Activated naive CD8-positive, alpha-beta T cell treated with anti-CD3 and anti-CD28 coated beads, Interleukin-2, amount 50 U/mL, for 24 hours (primary cell): Measurements from ENCODE around the gene NDUFB1.

Experiments
- ATAC-seq: fragments of 150-1000 bp; cut with Tn5 transposase; one replicate; pipeline ENCODE4 v1.10.0; 2021
- DNase-seq: peaks from one replicate; pipeline ENCODE4 v3.0.0; 2021
- H3K27ac Mint-ChIP-seq: one replicate; pipeline ENCODE4 v1.8.0; 2021; ENCODE audit warnings: mild to moderate bottlenecking, mixed read lengths
- H3K27me3 Mint-ChIP-seq: one replicate; pipeline ENCODE4 v1.8.0; 2021; ENCODE audit warnings: mixed read lengths
- H3K36me3 Mint-ChIP-seq: one replicate; pipeline ENCODE4 v1.8.0; 2021; ENCODE audit warnings: low read depth, mixed read lengths
- H3K4me1 Mint-ChIP-seq: one replicate; pipeline ENCODE4 v1.8.0; 2021; ENCODE audit warnings: mixed read lengths
- H3K4me3 Mint-ChIP-seq: one replicate; pipeline ENCODE4 v1.8.0; 2021; ENCODE audit warnings: mild to moderate bottlenecking, moderate library complexity, mixed read lengths
- H3K9me3 Mint-ChIP-seq: one replicate; pipeline ENCODE4 v1.8.0; 2021; ENCODE audit warnings: mixed read lengths

The NDUFB1 gene

DNA sequence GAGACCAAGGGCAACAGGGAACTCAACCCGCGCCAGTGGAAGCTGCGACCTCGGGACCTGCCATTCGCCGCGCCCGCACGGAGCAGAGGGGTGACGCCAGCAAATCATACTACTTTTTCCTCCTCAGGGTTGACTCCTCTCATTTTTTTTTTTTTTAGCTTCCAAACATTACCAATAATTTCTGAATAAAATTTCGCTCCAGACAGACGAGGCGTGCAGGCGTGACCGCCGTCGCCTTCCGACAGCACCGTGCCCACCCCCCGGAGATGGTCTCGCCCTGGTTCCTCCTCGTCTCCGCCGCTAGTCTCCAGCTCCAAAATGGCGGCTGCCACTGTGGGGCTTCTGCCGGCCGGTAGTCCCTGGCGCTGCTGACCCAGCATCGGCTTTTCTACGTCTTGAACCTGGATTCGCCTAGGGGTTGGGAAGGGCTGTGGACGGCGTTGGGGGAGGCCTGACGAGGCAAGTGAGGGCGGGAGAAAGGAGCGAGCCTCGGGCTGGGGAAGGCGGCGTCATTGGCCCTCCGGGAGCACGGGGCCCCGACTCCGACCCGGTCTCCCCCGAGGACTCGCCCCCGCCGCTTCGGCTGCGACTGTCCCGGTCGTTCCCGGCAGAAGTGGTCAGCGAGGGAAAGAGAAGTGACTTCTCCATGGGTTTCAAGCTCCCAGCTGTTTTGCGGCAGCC, at the start of gene NDUFB1, which contains the start of gene CPSF2:
Gene NDUFB1 (minus strand): TSS at position 37 of the 681 bp plus-strand sequence. CDS start 4,069 bp downstream, outside the sequence.
Gene CPSF2 (plus strand): TSS at position 300 of the 681 bp plus-strand sequence. CDS start 9,016 bp downstream, outside the sequence.
- peaks cover 29% of the 10 kb centered on the region for H3K36me3 Mint-ChIP-seq
- DNase-seq = peak; percentile 91
- H3K9me3 Mint-ChIP-seq = no peaks in the 10 kb centered on the region
- H3K27ac Mint-ChIP-seq = peak within 1 kb of the TSS; percentile 98
- H3K4me1 Mint-ChIP-seq = peaks cover 43% of the 10 kb centered on the region
- peak within 1 kb of the TSS; percentile 93 for H3K4me3 Mint-ChIP-seq
- ATAC-seq = peak; percentile 89
- H3K27me3 Mint-ChIP-seq = no peaks in the 10 kb centered on the region

DNA sequence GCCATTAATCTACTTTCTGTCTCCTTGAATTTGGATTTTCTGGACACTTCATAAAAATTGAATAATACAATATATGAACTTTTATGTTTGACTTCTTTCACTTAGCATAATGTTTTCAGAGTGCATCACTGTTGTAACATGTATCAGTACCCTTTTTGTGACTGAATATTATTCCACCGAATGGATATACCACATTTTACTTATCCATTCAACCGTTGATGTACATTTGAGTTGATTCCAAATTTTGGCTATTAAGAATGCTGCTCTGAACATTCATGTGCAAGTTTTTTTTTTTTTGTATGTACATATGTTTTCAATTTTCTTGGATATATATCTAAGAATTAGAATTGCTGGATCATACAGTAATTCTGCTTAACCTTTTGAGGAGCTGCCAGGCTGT, 43.5 kb upstream of the NDUFB1 start:
- Mint-ChIP-seq H3K4me3 (no peak overlapping the region), H3K27me3 (no peaks in the 10 kb centered on the region), H3K27ac (no peak overlapping the region), H3K4me1 (no peaks in the 10 kb centered on the region), H3K36me3 (peaks cover 65% of the 10 kb centered on the region), H3K9me3 (peaks cover 18% of the 10 kb centered on the region)
- ATAC-seq (no peak), DNase-seq (no peak)

DNA sequence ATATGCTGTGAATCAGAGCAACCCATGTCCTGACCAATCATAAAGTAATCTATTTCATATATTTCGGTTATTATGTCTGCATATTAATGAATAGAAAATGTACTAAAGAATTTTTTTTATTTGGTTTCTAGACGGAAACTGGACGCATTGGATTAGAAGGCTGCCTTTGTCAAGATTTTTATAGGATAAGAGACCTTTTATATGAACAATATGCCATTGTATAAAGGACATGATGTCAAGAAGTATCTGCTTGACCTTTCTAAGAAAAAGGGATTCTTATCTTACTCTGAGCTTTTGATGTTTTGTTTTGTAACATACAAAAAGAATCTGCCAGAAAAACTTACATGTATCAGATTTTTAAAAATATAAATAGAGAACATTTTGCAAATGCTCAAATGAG, 40.0 kb upstream of the NDUFB1 start:
- Mint-ChIP-seq H3K4me1 (peaks cover 6% of the 10 kb centered on the region), H3K27me3 (no peaks in the 10 kb centered on the region), H3K9me3 (peaks cover 18% of the 10 kb centered on the region), H3K36me3 (peaks cover 70% of the 10 kb centered on the region), H3K27ac (no peak overlapping the region), H3K4me3 (no peak overlapping the region)
- ATAC-seq (no peak), DNase-seq (no peak)

DNA sequence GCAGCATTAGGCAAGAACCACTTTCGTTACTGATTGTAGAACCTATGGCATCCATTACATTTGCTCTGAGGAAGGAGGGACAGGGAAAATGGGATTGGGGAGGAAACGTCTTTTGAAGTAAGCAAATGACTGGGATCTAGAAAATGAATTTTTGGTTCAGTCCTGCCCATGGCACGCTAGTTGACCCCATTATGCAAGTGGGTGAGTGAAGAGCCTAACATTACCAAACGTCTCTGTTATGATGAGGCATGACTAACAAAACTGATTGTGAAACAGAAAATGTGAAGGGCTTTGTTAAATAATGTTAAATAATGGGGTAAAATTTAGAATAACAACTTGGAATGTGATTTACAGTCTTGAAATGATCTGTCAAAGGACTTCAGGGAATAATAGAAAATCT, 39.1 kb upstream of the NDUFB1 start:
- H3K9me3 Mint-ChIP-seq = peaks cover 18% of the 10 kb centered on the region
- no peaks in the 10 kb centered on the region for H3K27me3 Mint-ChIP-seq
- peaks cover 73% of the 10 kb centered on the region for H3K36me3 Mint-ChIP-seq
- H3K4me1 Mint-ChIP-seq = peaks cover 6% of the 10 kb centered on the region
- DNase-seq = no peak
- H3K4me3 Mint-ChIP-seq = no peak overlapping the region
- no peak for ATAC-seq
- H3K27ac Mint-ChIP-seq = peak overlapping the region; percentile 15

DNA sequence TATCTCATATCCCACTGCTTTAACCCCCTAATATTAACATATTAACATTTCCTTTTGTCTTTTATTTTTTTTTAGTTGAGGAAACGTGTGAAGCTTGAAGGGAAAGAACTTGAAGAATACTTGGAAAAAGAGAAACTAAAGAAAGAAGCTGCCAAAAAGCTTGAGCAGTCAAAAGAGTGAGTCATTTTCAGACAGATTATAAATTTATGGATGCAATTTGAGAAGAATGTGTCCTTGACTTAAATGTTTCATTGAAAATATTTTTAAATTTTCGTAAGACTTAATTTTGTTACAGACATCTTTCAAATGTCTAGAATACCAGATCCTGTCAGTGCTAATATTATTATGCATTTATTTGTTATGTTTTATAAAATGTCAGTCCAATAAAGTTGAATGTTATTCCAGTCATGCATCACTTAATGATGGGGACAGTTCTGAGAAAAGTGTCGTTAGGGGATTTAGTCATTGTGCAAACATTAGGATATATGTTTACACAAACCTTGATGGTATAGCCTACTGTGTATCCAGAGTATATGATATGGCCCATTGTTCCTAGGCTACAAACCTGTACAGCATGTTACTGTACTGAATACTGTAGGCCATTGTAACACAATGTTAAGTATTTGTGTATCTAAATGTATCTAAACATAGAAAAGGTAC, 32.9 kb upstream of the NDUFB1 start:
- Mint-ChIP-seq H3K9me3 (no peaks in the 10 kb centered on the region), H3K4me1 (peaks cover 6% of the 10 kb centered on the region), H3K36me3 (peaks cover 59% of the 10 kb centered on the region), H3K4me3 (no peak overlapping the region), H3K27me3 (no peaks in the 10 kb centered on the region), H3K27ac (no peak overlapping the region)
- ATAC-seq (no peak), DNase-seq (no peak)

DNA sequence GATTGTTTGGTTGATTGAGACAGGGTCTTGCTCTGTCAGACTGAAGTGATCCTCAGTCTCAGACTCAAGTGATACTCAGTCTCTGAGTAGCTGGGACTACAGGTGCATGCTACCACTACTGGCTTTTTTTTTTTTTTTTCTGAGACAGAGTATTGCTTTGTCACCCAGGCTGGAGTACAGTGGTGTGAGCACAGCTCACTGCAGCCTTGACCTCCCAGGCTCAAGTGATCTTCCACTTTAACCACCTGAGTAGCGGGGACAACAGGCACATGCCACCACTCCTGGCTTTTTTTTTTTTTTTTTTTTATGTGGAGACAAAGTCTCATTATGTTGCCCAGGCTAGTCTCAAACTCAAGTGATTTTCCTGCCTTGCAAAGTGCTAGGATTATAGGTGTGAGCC, 32.1 kb upstream of the NDUFB1 start:
- no peak overlapping the region for H3K4me3 Mint-ChIP-seq
- ATAC-seq (no peak), DNase-seq (no peak)
- peaks cover 59% of the 10 kb centered on the region for H3K36me3 Mint-ChIP-seq
- no peak overlapping the region for H3K27ac Mint-ChIP-seq
- H3K27me3 Mint-ChIP-seq = no peaks in the 10 kb centered on the region
- no peaks in the 10 kb centered on the region for H3K9me3 Mint-ChIP-seq
- peaks cover 6% of the 10 kb centered on the region for H3K4me1 Mint-ChIP-seq

DNA sequence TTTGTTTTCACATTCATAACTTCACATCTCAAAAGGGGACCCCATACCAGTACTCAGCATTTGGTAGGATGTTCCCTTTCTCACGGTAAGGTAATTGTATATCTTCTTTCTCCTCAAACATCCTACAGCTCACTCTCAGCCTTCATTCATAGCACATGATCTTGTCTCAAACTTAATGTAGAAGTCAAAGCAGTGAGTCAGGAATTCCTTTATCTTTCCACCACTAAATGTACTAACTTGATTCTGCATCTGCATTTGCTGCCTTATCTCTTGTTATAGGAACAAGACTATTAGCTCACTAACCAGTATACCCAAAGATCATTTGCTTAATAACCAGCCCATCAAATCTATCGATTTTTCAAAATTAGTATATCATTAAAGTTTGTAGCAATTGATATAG, 23.2 kb upstream of the NDUFB1 start:
- no peak for DNase-seq
- Mint-ChIP-seq H3K27me3 (no peaks in the 10 kb centered on the region), H3K4me1 (no peaks in the 10 kb centered on the region), H3K9me3 (no peaks in the 10 kb centered on the region), H3K27ac (no peak overlapping the region), H3K36me3 (peaks cover 49% of the 10 kb centered on the region), H3K4me3 (no peak overlapping the region)
- ATAC-seq = no peak

DNA sequence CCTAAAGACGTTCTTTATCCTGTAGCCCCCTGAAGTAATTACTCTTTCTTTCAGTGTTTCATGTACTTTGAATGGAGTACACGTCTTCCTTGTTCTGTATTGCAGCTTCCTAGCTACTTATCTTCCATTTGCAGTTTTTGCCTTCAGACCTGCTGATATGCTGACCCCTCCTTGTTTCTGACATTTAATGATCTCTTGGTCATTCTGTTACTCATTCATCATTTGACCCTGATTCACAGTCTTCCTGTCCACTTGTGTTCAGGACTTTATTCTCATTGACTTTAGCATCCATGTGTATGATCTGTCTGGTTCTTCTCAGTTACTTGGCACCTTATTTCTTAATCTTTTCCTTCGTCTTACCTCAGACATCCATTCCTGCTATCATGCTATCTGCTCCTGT, 22.5 kb upstream of the NDUFB1 start:
- no peak for ATAC-seq
- Mint-ChIP-seq H3K27me3 (no peaks in the 10 kb centered on the region), H3K4me1 (no peaks in the 10 kb centered on the region), H3K27ac (no peak overlapping the region), H3K36me3 (peaks cover 48% of the 10 kb centered on the region), H3K9me3 (no peaks in the 10 kb centered on the region), H3K4me3 (no peak overlapping the region)
- DNase-seq = no peak

DNA sequence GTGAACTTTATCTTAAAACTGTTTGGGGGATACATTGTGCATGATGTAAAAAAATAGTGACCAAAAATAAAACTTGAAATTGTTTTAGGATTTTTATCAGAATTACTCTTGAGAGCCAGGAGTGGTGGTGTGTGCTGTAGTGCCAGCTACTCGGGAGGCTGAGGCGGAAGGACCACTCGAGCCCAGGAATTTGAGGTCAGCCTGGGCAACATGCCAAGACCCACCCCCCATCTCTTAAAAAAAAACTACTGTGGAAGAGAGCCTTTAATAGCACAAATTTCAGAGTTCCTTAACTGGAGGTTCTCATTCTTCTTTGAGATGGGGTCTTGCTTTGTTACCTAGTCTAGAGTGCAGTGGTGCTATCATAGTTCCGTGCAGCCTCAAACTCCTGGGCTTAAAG, 21.8 kb upstream of the NDUFB1 start:
- H3K27ac Mint-ChIP-seq = no peak overlapping the region
- no peaks in the 10 kb centered on the region for H3K27me3 Mint-ChIP-seq
- no peak for ATAC-seq
- no peaks in the 10 kb centered on the region for H3K9me3 Mint-ChIP-seq
- no peak for DNase-seq
- H3K4me1 Mint-ChIP-seq = no peaks in the 10 kb centered on the region
- peaks cover 49% of the 10 kb centered on the region for H3K36me3 Mint-ChIP-seq
- no peak overlapping the region for H3K4me3 Mint-ChIP-seq

DNA sequence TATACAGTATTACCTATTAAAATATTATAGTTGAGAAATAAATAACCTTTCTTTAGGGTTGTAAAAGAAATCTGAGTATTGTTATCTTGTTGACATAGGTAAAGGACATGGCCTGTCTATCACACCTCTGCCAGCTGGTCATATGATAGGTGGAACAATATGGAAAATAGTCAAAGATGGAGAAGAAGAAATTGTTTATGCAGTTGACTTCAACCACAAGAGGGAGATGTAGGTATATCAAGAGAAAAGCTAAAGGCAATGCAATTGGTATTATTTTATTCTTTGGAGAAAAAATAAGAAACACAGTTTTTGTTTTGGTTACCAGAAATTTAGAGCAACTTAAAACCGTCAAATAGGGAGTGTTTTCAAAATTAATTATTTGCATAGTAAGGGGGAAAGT, 13.8 kb upstream of the NDUFB1 start:
- Mint-ChIP-seq H3K4me1 (peaks cover 9% of the 10 kb centered on the region), H3K27ac (no peak overlapping the region), H3K9me3 (no peaks in the 10 kb centered on the region), H3K36me3 (peaks cover 40% of the 10 kb centered on the region), H3K27me3 (no peaks in the 10 kb centered on the region), H3K4me3 (no peak overlapping the region)
- DNase-seq = no peak
- no peak for ATAC-seq

DNA sequence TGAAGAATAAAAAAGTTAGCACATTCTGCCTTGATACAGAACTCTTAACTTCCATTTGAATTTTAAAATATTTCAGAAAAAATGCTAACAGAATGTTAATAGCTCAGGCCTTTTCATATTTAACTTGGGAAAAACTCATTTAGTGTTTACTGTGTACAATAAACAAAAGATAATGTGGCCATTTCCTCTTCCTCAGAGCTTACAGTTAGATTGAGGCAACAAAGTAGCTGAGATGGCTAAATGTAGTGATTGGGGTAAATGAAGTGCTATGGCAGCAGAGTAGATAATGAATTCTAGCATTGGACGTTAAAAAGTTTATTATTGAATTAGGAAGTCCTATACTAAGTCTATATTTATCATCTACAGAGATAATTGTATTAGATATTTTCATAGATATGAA, 12.9 kb upstream of the NDUFB1 start:
- DNase-seq (no peak), ATAC-seq (no peak)
- H3K36me3 Mint-ChIP-seq = peaks cover 41% of the 10 kb centered on the region
- H3K27ac Mint-ChIP-seq = no peak overlapping the region
- H3K4me1 Mint-ChIP-seq = peaks cover 12% of the 10 kb centered on the region
- H3K4me3 Mint-ChIP-seq = no peak overlapping the region
- no peaks in the 10 kb centered on the region for H3K9me3 Mint-ChIP-seq
- H3K27me3 Mint-ChIP-seq = no peaks in the 10 kb centered on the region

DNA sequence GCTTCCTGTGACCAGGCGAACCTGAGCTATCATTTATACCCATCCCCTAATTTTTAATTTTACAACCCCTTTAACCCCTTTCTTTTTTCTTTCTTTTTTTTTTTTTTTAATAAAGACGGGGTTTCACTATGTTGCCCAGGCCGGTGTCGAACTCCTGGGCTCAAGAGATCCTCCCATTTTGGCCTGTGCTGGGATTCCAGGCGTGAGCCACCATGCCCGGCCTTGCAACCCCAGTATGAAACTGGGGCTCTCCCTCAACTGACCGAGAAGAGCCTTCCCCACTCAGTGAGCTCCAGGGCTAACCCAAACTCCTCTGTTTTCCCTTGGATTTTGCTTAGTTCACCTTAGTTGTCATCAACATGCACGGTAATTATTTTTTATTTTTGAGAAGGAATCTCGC, 1.3 kb upstream of the NDUFB1 start:
- peak overlapping the region; percentile 93 for H3K4me3 Mint-ChIP-seq
- ATAC-seq (no peak), DNase-seq (no peak)
- H3K36me3 Mint-ChIP-seq = peaks cover 38% of the 10 kb centered on the region
- no peaks in the 10 kb centered on the region for H3K27me3 Mint-ChIP-seq
- H3K9me3 Mint-ChIP-seq = no peaks in the 10 kb centered on the region
- H3K27ac Mint-ChIP-seq = peak overlapping the region; percentile 98
- peaks cover 51% of the 10 kb centered on the region for H3K4me1 Mint-ChIP-seq

DNA sequence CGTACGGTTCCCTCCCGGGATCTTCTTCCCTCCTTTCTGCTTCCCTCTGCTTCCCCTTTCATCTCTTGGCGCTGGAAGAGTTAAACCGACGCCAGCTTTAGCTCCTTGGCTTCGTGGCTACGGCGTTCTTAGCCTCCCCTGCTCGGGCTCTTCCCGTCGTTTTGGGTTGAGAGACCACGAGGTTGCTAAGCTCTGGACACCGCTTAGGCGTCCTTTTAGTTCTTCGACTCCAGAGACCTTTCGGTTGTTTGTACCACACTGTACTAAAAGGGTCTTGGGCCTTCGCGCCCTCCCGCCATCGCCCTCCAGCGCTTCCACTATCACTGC, 808 bp upstream of the NDUFB1 start:
- Mint-ChIP-seq H3K4me1 (peaks cover 47% of the 10 kb centered on the region), H3K36me3 (peaks cover 33% of the 10 kb centered on the region), H3K27me3 (no peaks in the 10 kb centered on the region), H3K4me3 (peak overlapping the region; percentile 93), H3K9me3 (no peaks in the 10 kb centered on the region), H3K27ac (peak overlapping the region; percentile 98)
- peak; percentile 23 for DNase-seq
- no peak for ATAC-seq

DNA sequence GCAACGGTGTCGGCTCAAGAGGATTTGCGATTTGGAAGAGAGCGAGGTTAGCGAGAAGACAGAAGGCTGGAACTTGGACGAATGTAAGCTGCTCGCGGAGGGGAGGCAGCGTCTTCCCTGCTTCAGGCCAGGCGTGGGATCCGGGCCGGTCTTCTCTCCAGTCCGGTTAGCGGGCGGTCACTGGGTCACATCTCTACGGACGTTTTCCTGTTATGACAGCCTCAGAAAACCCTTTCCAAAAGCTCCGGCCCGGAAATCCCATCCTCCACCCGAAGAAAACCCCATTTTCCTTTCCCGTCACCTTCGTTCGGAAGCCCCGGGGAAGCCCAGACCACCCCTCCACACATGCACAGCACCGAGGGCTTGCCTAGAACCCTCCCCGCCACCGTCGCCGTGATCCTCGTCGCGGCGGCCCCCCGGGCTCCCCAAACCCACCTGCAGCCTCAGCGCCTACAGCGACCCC, 268 bp downstream of the NDUFB1 start:
- ATAC-seq (peak; percentile 22), DNase-seq (no peak)
- H3K4me1 Mint-ChIP-seq = peaks cover 42% of the 10 kb centered on the region
- no peaks in the 10 kb centered on the region for H3K9me3 Mint-ChIP-seq
- H3K27me3 Mint-ChIP-seq = no peaks in the 10 kb centered on the region
- peaks cover 28% of the 10 kb centered on the region for H3K36me3 Mint-ChIP-seq
- H3K27ac Mint-ChIP-seq = peak overlapping the region; percentile 98
- peak overlapping the region; percentile 93 for H3K4me3 Mint-ChIP-seq

DNA sequence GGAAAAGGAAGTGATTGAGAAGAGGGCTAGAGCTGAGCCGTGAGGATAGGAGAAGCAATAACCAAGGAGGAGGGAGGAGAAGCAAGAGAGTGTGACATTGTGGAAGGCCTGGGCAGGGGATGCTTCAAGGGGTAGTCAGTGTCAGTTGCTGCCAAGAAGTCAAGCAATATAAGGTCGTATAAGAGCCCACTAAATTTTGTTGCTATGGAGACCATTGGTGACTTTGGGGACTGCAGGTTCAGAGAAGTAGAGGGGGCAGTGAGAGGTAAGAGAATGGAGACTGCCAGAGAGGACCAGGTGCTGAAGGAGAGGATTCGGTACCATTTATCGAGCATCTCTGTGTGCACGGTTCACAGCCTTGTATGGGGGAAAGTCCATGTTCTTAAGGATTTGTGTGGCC, 12.0 kb downstream of the NDUFB1 start:
- no peaks in the 10 kb centered on the region for H3K36me3 Mint-ChIP-seq
- H3K4me3 Mint-ChIP-seq = no peak overlapping the region
- peaks cover 32% of the 10 kb centered on the region for H3K4me1 Mint-ChIP-seq
- no peak for DNase-seq
- H3K9me3 Mint-ChIP-seq = no peaks in the 10 kb centered on the region
- H3K27me3 Mint-ChIP-seq = no peaks in the 10 kb centered on the region
- peak overlapping the region; percentile 38 for H3K27ac Mint-ChIP-seq
- ATAC-seq = no peak
